ENCODE data around the gene ITGBL1.

GRCh38 chr13:101408992-101409656 is 43.4 kb upstream of the ITGBL1 start:
- TF ChIP-seq EZH2 (IDR thresholded peaks at IDR 0.05; ENCODE audit: borderline replicate concordance, low read length) (no peak), CTCF (IDR thresholded peaks at IDR 0.05; ENCODE audit: low read length) (no peak)
